GM12891 (cell line): Measurements from ENCODE around the gene ARHGAP15.

Source experiments
- DNase-seq: peaks from one replicate; pipeline ENCODE4 v3.0.0; 2011; ENCODE audit warnings: low spot score; ENCODE audit not compliant: insufficient read length
- FAIRE-seq: peaks from 2 replicates; lab custom pipeline; 2011; peaks lifted over from hg19 to GRCh38; lab: Jason Lieb, UNC
- PAX5 ChIP-seq: IDR thresholded peaks from 2 replicates; pipeline ENCODE4 v1.6.1; 2011; ENCODE audit warnings: low read length, moderate library complexity, mild to moderate bottlenecking; ENCODE audit not compliant: insufficient read depth, severe bottlenecking
- POLR2A ChIP-seq: IDR thresholded peaks from 2 replicates; pipeline ENCODE4 v1.6.1; 2011; ENCODE audit warnings: low read depth, low read length, control low read depth
- POLR2AphosphoS5 ChIP-seq: IDR thresholded peaks from 2 replicates; pipeline ENCODE4 v1.6.1; 2011; ENCODE audit warnings: low read depth, low read length, control low read depth
- POU2F2 ChIP-seq: IDR thresholded peaks from 2 replicates; pipeline ENCODE4 v1.6.1; 2011; ENCODE audit warnings: low read depth, mild to moderate bottlenecking, control low read depth, low read length, moderate library complexity
- SPI1 ChIP-seq: IDR thresholded peaks from 2 replicates; pipeline ENCODE4 v1.6.1; 2011; ENCODE audit warnings: low read depth, low read length, control low read depth
- TAF1 ChIP-seq: IDR thresholded peaks from 2 replicates; pipeline ENCODE4 v1.6.1; 2011; ENCODE audit warnings: low read depth, low read length, control low read depth

Gene ARHGAP15

DNA sequence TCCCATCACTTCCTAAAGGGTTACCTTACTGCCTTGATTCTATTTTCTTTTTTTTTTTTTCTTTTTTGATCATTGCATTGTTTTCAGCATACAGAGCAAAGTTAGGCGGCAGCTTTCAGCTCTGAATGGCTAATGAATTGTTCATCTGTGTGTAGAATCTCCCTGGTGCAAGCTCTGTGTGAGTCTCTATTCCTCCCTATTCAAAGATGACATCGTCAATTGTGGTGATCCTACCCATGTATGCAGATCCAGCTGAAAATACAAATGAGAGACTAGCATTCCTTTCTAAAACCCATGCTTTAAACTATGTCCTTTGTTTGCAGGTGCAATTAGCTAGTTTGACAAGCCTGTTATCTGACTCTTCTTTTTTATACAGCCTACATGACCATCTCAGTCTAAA, 539.0 kb downstream of the ARHGAP15 start:
- no peak for TF ChIP-seq PAX5
- TF ChIP-seq POLR2A: no peak
- no peak for TF ChIP-seq POU2F2
- TF ChIP-seq SPI1: no peak
- no peak for TF ChIP-seq TAF1
- no peak for TF ChIP-seq POLR2AphosphoS5
- DNase-seq: no peak
- FAIRE-seq: no peak

DNA sequence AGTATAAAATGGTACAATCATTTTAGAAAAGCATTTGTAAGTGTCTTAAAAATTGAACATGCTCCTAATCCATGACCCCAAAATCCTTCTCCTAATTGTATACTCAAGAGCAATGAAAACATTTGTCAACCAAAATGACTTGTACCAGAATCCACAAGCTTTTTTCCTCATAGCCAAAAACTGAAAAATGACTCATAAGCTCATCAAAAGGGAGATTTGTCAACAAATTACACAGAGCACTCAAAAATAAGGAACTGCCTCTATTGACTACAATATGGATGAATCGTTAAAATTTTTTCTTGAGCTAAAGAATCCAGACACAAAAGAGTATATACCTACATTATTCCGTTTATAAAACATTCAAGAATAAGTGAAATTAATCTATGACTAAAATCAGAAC, 544.8 kb downstream of the ARHGAP15 start:
- FAIRE-seq (no peak), DNase-seq (no peak)
- TF ChIP-seq POLR2A (no peak), POLR2AphosphoS5 (no peak), SPI1 (peak; percentile 14; the same call in 1 of the 2 replicates), POU2F2 (no peak), PAX5 (no peak)

DNA sequence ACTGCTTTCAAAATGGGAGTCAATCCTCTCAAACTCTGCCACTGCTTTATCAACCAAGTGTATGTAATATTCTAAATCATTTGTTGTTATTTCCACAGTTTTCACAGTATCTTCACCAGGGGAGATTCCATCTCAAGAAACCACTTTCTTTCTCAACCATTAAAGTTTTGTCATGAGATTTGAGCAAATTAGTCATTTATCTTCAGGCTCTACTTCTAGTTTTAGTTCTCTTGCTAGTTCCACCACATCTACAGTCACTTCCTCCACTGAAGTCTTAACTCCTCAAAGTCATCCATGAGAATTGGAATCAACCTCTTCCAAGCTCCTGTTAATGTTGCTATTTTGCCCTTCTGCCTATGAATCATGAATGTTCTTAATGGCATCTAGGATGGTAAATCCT, 545.8 kb downstream of the ARHGAP15 start:
- no peak for DNase-seq

DNA sequence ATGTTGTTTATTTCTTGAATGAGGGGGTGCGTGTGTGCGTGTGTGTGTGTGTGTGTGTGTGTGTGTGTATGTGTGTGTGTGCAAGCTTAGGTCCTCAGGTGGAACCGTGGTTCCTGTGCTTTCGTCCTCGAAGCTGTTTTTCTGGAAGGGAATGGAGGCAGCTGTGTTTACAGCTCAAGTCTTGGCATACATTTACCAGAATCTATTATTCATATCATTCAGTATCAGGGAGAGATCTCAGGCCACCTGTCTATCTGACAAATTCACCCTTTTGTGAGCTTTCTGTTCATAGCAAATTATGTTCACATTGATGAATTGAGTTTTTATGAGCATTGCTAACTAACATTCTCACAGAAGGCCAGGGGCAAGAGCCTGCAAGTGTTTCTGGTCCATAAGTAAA, 550.4 kb downstream of the ARHGAP15 start:
- TF ChIP-seq PAX5 (no peak), TAF1 (no peak), POLR2A (no peak), POU2F2 (no peak), POLR2AphosphoS5 (no peak), SPI1 (no peak)
- no peak for DNase-seq
- no peak for FAIRE-seq

More for the DNA sequence above, 545.8 kb downstream of the ARHGAP15 start:
- TF ChIP-seq SPI1: no peak
- TF ChIP-seq POLR2A: no peak
- TF ChIP-seq TAF1: no peak
- no peak for TF ChIP-seq POU2F2
- TF ChIP-seq POLR2AphosphoS5: no peak
- no peak for TF ChIP-seq PAX5
- no peak for FAIRE-seq

DNA sequence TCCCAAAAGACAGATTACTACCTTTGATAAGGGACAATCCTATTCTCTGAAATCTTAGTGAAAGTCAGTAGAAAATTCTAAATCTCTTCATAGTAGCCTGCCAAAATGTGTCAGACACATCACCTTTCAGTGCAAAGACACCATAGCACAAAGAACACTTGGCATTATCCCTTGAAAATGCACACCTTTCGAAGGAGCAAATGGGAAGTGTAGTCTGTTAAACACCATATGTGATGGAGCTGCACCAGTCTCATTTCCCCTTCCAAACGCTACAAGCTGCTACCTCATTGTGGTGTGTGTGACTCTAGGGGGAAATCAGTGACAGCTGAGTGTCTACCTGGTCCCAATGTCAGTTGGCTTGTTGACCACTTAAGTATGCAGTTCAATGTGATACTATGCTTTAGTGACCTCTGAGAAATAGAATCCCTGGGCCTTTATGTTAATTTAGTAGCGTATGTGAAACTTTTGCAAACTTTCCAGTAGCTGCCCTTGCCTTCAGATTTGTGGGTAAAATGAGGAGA, 551.7 kb downstream of the ARHGAP15 start:
- no peak for DNase-seq
- TF ChIP-seq SPI1 (0 out of 2 replicates have a peak, but pooled peaks have one; percentile 13), POU2F2 (no peak), POLR2A (no peak)
- FAIRE-seq: peak; percentile 35

DNA sequence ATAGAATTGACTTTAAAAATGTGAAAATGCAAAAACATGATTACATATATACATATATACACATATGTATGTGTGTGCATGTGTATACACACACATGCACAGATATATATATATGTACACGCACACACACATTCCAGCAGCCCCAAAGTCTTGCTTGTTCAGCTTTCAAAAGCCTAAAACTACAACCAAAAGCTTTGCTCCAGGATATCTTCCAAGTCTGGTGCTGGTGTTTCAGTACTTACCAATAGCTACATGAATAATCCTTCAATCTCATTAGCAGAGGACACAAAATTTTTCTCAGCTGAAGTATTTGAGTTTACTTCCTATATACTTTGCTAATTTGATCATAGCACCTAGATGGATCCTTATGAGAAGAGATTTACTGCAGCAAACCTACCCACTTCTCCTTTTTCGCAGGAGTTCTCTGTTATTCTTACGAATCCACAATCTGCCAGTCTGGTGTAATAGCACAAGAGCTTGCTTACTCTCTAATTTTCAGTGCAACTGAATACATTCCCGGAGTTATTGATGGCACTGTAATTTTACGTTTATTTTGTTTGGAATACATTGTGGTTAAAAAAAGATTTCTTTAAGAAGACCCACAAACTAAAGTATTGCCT, 553.3 kb downstream of the ARHGAP15 start:
- TF ChIP-seq POLR2A (no peak), SPI1 (peak; percentile 59), POU2F2 (no peak)
- DNase-seq: no peak

DNA sequence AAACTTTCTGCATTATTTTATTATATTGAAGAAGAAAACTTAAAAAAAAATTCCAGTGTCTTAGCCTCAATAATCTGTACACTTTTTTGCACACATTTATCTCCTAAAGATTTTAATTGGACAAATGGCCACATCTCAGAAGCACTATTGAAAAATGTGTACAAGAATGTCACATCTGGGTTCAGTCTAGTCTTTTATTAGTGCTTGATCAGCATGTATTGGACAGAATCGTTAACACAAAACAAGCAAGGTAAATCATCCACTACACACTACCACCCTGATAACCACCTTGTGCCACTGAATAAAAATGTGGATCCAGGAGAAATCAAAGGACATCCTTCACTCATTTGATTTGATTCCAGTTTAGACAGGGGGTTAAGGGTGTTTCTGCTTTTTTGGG, 554.8 kb downstream of the ARHGAP15 start:
- TF ChIP-seq POLR2AphosphoS5: no peak
- no peak for TF ChIP-seq TAF1
- no peak for TF ChIP-seq POLR2A
- TF ChIP-seq PAX5: no peak
- TF ChIP-seq POU2F2: no peak
- TF ChIP-seq SPI1: no peak
- DNase-seq (no peak), FAIRE-seq (no peak)

More for the DNA sequence above, 553.3 kb downstream of the ARHGAP15 start:
- FAIRE-seq: no peak

DNA sequence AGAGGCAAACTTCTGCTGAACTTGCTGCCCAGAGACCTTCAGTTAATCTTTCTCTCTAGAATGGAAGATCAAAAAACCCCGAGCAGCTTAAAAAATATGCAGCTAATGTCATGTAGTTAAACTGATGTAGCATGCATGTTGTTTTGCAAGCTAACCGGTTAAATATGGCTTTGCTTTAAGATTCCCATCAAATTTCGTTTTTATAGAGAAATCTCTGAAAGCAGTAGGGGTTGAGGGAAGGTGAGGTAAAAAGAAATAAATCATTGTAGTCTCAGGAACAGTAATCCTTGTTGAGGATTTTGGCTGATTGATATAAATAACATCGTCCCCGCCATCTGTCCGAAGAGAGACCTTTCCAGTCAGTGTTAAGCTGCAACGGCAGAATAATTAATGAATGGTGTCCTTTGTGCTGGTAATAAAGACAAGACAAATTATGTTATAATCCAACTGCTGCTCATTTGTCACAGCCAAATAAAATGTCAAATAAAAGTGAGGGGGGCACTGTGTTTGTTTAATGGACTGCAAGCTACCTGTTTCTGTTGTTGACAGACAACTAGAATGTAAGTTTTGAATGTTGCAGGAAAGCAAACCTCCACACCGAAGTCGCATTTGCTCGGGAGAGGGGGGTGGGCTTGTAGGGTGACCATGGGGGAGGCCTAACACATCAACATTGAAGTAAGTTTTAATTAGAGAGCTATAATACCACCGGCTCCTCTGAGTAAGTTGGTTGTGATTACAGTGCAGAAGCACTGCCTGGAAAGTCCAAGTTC, 555.5 kb downstream of the ARHGAP15 start:
- FAIRE-seq (no peak), DNase-seq (no peak)
- TF ChIP-seq SPI1 (no peak), POU2F2 (no peak), POLR2A (no peak), POLR2AphosphoS5 (no peak), TAF1 (no peak), PAX5 (no peak)

DNA sequence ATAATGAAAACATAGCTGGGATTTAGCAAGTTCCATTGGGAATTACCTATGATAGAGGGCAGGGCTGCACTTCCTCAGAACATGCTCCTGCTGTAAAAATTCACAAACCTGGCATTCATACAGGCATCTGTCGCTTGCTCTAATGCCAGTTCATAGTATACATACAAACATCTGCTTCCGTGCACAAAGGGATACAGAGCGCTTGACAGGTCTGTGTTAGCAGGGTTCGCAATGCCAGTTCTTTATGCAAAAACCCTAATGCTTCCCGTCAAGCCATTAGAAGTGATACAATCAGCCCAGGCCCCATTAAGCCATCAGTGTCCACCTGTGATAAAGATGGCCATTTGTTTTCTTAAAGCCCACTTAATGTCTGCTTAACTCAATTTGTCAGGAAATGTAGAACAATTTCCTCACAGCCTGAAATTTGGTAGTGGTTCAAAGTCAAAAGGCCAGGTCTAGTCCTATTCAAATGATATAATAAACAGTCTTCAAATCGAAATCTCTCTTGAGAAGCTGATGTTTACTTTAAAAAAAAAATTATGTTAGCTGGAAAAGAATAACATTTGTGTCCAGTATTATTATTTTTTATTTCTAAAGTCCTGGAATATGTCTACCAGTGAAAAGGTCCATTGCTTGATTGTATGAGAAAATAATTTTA, 556.3 kb downstream of the ARHGAP15 start:
- DNase-seq (no peak), FAIRE-seq (no peak)
- no peak for TF ChIP-seq POLR2AphosphoS5
